ENCODE results near the gene CNTNAP5. TPM values are rescaled to one million over a fixed set of nuclear protein-coding genes. Genes with fewer than 3 reads are reported as not detected.

Gene CNTNAP5
- total RNA-seq, 1 donor from 2014 or later = not detected

DNA sequence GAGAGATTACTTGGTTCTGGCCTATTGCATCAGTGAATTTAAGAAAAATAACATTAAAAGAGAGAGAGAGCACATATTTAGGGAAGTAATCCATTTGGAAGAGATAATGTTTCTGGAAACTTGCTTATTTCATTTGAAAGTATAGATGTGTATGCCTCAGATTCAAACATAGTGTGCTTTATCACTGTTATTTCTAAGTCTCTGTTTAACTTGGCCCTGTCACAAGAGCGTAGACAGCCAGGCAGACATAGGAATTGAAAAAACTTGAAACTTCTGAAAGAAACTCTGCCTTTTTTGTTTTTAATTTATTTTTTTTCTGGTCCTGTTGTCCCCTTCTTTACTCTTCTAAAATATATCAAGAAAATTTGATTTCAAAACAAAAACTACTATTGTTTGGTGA, 849.1 kb downstream of the CNTNAP5 start:
- Histone ChIP-seq H3K4me3 (ENCODE audit: low read depth, low read length) (no peak overlapping the region), H3K27me3 (ENCODE audit: control insufficient read depth, insufficient read depth, low read length) (no peaks in the 10 kb centered on the region), H3K36me3 (ENCODE audit: control insufficient read depth, insufficient read depth, low read length) (no peaks in the 10 kb centered on the region)
- DNase-seq (ENCODE audit: low read depth) = no peak
- no peak for FAIRE-seq
- TF ChIP-seq CTCF (IDR thresholded peaks at IDR 0.05; ENCODE audit: insufficient read depth, low read length, severe bottlenecking) = no peak

DNA sequence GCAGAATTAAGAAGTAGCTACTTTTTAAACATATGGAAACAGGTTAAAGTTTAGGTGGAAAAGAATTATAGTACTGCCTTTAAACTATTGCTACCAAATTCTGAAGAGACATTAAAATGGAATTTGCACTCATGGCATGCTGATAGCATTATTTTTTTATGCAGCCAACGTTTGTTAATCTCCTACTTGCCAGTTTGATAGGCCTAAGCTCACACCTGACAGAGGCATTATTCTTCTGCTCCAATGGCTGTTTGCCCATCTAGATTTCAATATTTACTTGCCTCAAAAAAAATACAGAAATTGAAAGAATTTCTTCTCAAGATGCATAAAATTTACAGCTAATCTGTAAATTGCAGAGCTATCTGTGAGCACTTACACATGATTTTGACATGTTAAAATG, 849.6 kb downstream of the CNTNAP5 start:
- no peaks in the 10 kb centered on the region for H3K36me3 ChIP-seq (ENCODE audit: control insufficient read depth, insufficient read depth, low read length)
- H3K27me3 ChIP-seq (ENCODE audit: control insufficient read depth, insufficient read depth, low read length) = no peaks in the 10 kb centered on the region
- FAIRE-seq (no peak), DNase-seq (ENCODE audit: low read depth) (no peak)
- H3K4me3 ChIP-seq (ENCODE audit: low read depth, low read length) = no peak overlapping the region
- no peak for TF ChIP-seq CTCF (IDR thresholded peaks at IDR 0.05; ENCODE audit: insufficient read depth, low read length, severe bottlenecking)

DNA sequence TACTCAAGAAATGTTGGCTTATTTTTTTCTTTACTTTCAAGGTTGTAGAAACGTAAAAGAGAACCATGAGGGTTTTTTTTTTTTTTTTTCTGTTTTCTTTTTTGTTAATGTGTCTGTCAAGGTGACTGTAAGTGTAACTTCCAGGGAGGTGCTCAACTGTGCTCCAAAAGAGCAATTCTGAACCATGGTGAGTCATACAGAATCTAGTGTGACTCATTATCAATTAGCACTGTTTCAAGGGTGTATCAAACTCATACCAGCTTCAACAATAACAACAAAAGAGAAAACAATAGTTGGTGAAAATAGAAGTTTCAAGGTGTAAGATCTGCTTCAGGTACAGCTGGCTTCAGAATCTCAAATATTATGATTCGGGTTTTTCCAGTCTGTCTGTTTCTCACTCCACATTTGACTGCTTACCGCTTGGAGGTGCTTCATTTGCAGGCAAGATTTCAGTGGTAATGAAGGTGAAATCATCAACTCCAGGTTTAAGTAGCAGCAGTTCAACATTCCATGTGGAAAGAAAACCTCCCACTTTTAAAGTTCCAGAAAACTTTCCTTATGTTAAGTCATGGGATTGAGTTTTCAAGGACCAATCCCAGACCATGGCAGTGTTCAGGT, 850.6 kb downstream of the CNTNAP5 start:
- peak; percentile 69 for DNase-seq (ENCODE audit: low read depth)
- no peaks in the 10 kb centered on the region for H3K27me3 ChIP-seq (ENCODE audit: control insufficient read depth, insufficient read depth, low read length)
- no peak overlapping the region for H3K4me3 ChIP-seq (ENCODE audit: low read depth, low read length)
- FAIRE-seq = no peak
- no peaks in the 10 kb centered on the region for H3K36me3 ChIP-seq (ENCODE audit: control insufficient read depth, insufficient read depth, low read length)
- TF ChIP-seq CTCF (IDR thresholded peaks at IDR 0.05; ENCODE audit: insufficient read depth, low read length, severe bottlenecking) = no peak

DNA sequence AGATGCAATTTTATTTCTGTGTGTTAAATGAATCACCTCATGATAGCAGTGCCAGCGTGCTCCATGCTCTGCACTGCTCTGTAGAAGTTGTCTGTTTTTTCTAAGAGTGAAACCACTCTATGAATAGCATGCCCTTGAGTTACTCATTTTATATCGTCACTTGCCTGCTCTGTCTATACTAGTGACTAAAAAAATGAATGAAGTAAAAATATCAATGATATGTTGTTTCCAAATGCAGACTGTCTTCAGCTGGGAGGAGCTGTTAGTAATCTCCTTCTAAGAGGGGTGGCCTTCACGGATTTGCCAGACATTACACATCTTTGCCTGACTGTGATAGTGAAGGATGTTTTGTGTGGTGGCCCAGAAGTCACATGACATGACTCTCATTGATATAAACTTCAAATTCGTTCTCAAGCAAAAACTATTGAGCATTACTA, 852.1 kb downstream of the CNTNAP5 start:
- no peaks in the 10 kb centered on the region for H3K36me3 ChIP-seq (ENCODE audit: control insufficient read depth, insufficient read depth, low read length)
- H3K4me3 ChIP-seq (ENCODE audit: low read depth, low read length) = no peak overlapping the region
- no peak for FAIRE-seq
- peak; percentile 48 for DNase-seq (ENCODE audit: low read depth)
- H3K27me3 ChIP-seq (ENCODE audit: control insufficient read depth, insufficient read depth, low read length) = no peaks in the 10 kb centered on the region
- TF ChIP-seq CTCF (IDR thresholded peaks at IDR 0.05; ENCODE audit: insufficient read depth, low read length, severe bottlenecking) = no peak

- FAIRE-seq (no peak), DNase-seq (ENCODE audit: low read depth) (no peak)
- Histone ChIP-seq H3K4me3 (ENCODE audit: low read depth, low read length) (no peak overlapping the region), H3K36me3 (ENCODE audit: control insufficient read depth, insufficient read depth, low read length) (no peaks in the 10 kb centered on the region), H3K27me3 (ENCODE audit: control insufficient read depth, insufficient read depth, low read length) (no peaks in the 10 kb centered on the region)
- no peak for TF ChIP-seq CTCF (IDR thresholded peaks at IDR 0.05; ENCODE audit: insufficient read depth, low read length, severe bottlenecking)
These were observed 854.6 kb downstream of the CNTNAP5 start for GRCh38 chr2:124879640-124880039.

DNA sequence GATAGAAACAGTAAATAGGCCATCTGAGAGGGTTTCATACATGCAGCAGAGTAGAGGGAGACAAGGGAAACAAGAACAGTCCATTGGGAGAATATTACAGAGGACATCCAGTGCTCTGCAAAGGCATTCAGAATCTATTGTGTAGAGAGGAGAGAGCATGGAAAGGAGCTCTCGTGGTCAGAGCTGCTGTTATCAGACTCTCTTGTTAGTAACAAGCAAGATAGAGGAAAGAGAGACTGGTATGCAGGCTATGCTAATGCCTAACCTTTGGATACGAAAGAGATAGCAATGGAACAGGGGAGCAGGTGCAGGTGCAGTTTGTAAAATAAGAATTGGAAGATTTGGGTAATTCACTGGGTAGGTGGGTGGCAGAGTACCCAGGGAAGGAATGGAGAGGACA, 855.9 kb downstream of the CNTNAP5 start:
- DNase-seq (ENCODE audit: low read depth) (no peak), FAIRE-seq (no peak)
- no peaks in the 10 kb centered on the region for H3K27me3 ChIP-seq (ENCODE audit: control insufficient read depth, insufficient read depth, low read length)
- H3K4me3 ChIP-seq (ENCODE audit: low read depth, low read length) = no peak overlapping the region
- no peaks in the 10 kb centered on the region for H3K36me3 ChIP-seq (ENCODE audit: control insufficient read depth, insufficient read depth, low read length)
- no peak for TF ChIP-seq CTCF (IDR thresholded peaks at IDR 0.05; ENCODE audit: insufficient read depth, low read length, severe bottlenecking)

All from bronchial epithelial cell (primary cell).